SW480 (cell line): Measurements from ENCODE around the gene DNTT.

Experiments
- DNase-seq: peaks from one replicate; pipeline ENCODE4 v3.0.0-alpha.2; 2016; ENCODE audit warnings: low spot score

DNTT gene

DNA sequence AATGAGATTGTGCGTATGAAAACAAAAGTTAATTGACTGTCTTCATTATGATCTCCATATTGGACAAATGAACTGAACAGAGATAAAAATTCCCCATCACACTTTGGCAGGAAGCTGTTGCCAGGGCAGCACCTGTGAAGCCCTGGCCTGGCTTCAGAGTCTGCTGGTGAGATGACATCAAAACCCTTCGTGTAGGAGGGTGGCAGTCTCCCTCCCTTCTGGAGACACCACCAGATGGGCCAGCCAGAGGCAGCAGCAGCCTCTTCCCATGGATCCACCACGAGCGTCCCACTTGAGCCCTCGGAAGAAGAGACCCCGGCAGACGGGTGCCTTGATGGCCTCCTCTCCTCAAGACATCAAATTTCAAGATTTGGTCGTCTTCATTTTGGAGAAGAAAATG is at the start of gene DNTT:
Gene DNTT (plus strand): TSS at position 205 of the 400 bp plus-strand sequence. CDS start 64 bp downstream, at position 269.
- DNase-seq = no peak

DNA sequence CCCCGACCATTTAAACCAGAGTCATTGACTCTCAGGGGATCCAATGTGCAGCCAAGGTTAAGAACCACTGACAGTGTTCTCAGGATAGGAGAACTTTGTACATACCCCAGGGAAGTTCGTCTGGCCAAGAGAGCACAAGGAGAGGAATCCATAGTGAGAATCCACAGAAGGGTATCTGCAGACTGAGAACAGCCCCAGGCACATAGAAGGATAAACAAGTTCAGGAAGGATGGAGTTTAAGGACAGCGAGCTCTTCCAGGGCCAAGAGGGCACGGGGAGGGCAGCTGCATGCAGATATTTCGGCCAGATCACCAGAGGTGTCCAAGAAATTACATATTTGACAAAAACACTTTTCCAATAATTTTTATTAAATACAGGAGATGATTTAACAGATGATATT is 49.3 kb upstream of the DNTT start:
- DNase-seq = no peak

DNA sequence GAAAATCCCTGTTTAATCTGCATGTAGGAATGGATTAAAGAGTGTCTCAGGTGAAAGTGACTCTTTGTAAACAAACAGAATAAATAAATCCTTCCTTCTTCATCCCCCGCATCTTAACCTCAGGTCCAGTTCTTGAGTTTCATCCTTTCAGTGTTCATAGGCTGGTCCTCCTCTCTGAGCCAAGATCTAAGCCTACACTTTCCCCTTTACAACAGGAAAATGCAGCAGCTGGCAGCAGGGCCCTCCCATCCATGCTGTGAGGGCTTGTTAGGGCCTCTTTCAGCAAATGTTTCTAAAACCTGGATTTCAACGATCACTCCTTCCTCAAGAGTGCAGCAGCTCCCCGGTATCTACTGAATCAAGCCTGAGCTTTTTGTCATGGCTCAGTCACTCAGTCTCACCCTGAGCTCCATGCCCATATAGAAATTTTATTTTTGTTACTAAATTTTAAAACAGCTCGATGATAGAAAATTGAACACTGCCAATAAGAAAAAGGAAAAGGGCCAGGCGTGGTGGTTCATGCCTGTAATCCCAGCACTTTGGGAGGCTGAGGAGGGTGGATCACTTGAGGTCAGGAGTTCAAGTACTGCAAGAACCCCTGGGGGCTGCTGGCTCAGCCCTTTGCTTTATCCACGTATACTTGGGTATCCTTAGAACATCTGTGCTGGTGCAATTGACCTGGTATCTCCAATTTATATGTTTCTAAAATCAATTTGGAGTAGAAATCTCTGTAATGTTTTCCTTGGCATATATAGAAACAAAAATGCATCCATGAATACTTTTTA is 48.5 kb upstream of the DNTT start:
- DNase-seq = no peak

DNA sequence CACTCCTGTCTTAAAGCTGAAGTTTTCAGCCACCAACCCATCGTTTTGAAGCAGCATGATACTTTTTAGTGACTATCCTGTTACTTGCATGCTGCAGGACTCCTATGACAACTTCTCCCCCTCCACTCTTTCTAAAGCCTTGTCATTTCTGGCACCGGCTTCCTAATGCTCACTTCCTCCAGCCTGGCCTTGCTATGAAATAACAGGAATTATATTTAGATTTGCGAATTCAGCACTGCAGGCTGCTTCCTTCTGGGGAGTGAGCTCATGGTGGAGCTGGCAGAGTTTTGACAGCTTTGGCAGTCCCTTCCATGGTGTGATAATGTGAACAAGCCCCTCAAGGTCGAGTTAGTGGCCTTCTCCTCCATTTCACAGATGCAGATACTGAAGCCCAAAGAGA is 46.3 kb upstream of the DNTT start:
- DNase-seq = no peak

DNA sequence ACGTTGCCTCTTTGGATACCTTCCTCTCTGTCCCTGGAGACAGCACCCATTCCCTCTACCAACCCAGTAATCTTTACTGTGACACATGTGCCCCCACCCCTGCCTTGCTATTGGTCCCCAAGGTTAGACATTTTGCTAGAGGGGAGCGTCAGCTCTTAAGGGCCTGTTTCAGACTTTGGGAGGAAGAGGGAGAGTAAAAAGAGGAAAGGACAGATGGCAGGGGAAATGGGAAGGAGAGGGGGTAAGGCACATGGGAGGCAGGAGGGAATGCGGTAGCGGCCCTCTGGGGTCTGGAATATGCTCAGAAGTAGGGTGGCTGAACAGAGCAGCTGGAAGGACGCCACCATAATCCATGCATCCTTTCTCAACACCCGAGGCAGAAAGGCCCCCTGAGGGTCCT is 45.1 kb upstream of the DNTT start:
- DNase-seq = no peak

DNA sequence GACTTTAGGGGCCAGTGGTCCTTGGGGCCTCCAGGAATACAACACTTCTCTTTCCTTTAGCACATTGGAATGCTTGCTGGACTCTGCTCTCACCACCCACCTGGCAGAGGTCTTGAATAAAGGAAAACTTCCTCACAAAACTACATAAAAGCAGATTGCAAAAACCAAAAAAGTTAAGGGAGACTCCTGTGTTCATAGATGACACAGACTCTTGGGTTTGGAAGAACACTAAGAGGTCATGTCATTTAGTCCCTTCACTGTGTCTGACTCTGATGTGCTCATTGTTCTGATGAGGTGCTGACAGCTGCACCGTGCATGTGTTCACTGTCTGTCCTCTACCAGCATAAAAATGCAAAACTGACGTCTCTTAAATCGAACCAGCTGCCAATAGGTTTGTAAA is 44.2 kb upstream of the DNTT start:
- no peak for DNase-seq

DNA sequence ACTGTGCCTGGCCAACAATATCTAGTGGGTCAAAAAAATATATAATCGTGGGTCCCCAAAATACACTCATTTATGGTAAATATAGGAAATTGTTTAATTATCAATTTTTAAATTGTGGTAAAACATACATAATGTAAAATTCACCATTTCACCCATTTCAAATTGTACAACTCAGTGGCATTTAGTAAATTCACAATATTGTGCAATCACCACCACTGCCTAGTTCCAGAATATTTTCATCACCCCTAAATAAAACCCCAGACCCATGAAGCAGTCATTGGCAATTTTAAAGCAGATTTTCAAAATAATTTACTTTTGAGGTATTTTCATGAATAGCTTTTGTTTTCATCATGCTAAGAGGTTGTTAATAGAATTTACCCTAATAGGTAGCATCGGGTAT is 43.1 kb upstream of the DNTT start:
- DNase-seq = no peak

DNA sequence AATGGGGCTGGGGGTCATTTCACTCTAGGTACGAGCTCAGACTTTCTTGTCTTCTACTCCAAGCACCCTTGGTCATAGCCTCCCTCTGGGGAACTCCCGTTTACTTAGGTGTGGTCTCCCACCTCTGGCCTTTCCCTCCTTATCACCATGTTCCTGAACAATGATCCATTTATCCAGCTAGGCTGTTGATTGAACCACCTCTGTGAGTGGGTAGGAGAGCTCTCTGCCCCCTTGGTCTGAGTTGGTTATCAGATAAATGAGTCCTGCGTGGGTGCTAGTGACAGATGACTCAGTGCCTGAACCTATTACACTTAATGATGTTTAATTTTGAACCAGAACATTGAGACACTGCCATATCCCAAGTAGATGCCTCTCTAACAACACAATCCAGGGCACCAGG is 42.3 kb upstream of the DNTT start:
- DNase-seq = peak; percentile 28

DNA sequence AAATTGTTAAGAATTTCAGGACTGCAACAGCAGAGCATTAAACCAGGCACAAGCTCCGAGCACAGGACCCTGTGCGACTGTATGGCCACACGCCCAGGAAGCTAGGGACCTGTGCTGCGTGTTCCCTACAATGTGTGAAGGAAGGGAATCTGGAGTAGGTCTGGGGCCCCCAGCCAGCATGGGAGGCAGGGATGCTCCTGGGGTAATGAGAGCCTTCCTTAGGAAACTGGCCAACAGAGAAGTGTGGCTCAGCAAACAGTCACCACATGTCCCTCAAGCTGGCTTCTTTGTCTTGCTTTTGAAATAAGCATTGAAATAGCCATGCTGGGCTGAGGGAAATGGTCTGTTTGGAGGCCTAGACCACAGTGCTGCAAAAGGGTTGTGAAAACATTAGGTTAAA is 41.1 kb upstream of the DNTT start:
- no peak for DNase-seq

DNA sequence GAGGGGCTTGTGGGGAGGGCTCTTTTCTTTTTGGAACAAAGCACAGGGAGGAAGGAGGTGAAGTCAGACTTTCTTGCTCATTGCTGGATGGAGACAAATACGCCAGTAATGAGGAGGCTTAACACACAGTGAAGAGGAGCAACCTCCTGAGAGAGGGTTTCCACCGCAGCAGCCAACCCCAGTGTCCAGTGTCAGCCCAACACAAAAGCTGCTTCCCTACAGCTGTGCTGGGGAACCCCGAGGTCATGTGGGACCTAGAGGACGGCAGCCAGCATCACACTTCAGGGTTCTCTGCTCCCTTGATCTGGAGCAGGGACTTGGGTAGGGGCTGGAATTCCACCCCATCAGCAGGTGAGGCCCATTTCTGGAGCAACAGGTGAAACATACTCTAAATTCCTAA is 40.6 kb upstream of the DNTT start:
- DNase-seq = no peak

DNA sequence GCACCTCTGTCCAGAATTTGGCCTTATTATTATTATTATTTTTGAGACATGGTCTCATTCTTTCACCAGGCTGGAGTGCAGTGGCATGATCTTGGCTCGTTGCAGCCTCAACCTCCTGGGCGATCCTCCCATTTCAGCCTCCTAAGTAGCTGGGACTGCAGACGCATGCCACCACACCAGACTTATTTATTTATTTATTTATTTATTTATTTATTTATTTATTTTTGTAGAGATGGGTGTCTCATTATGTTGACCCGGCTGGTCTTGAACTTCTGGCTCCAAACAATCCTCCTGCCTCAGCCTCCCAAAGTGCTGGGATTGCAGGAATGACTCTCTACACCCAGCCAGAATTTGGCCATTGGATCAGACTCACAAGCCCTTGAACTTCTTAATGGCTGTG is 39.3 kb upstream of the DNTT start:
- no peak for DNase-seq

DNA sequence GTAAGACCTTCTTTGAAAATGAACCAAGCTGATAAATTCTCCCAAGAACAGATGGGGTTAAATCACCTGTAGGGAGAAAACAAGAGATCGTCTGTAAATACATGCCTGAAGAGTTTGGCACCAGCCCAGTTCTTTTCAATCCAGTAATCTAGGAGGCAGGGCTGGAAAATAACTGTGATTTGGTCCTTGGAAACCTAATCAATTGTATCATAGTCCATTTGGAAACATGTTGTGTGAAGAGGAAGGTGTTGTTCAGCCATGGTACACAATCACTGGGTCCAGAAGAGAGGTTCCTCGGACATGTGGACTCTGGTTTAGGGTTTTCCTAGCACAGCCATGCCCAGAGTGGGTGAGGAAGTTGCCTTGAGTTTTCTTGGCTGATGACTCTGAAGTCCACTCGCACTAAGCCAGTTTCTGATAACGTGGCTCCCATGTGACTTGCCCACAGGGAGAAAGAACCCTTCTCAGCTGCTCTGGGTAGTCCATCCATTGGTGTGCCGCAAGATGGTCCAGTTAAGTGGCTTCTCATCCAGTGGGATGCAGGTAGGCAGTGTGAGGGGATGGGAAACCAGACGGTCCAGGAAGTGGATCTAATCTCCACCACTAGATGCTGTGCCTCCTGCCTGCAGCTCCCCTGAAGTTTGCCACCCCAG is 38.0 kb upstream of the DNTT start:
- DNase-seq = no peak

DNA sequence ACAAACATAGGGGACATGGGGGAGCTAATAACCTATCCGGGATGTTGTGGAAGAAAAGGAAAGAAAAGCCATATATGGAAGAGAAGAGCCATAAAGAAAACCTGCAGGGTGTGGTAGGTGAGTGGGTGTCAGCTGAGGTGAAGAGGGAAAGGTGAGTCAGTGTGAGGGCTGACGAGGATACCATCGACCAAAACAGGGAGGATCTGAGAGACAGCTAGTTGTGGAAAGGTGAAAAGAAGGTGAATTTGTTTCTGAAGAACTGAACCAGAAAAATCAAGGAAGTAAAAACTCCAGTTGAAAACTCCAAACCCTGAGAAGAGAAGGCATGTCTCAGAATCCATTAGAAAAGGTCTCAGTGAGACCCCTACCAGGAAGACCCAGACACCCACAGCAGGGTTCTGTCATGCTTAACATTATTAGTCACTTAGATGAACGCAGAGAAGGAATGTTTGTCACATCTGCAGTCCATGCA is 37.0 kb upstream of the DNTT start:
- DNase-seq = peak; percentile 81

DNA sequence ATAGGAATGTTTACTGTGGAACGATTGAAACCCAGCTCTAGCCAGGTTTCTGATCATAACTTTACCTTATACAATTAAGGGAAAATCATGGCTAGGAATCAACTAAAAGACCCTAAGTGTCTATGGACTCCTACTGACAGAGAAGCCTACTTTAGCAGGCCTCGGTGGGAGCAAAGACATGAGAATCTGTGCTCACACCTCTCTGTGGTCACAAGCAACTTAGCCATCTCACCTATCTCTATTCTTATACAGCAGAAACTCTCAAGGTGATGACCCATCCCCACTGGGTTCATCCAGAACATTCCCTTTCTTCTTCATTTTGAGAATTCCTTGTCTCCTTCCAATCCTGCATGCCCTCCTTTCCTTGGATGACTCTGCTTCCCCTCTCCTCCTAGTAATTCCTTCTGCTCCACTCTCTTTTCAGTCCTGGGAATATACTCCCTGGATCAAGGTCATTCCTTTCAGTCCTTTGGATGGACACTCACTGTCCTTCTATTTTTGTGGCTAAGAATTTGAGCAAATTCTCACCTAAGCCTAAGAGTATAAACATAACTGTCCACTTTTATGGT is 35.8 kb upstream of the DNTT start:
- DNase-seq = no peak

DNA sequence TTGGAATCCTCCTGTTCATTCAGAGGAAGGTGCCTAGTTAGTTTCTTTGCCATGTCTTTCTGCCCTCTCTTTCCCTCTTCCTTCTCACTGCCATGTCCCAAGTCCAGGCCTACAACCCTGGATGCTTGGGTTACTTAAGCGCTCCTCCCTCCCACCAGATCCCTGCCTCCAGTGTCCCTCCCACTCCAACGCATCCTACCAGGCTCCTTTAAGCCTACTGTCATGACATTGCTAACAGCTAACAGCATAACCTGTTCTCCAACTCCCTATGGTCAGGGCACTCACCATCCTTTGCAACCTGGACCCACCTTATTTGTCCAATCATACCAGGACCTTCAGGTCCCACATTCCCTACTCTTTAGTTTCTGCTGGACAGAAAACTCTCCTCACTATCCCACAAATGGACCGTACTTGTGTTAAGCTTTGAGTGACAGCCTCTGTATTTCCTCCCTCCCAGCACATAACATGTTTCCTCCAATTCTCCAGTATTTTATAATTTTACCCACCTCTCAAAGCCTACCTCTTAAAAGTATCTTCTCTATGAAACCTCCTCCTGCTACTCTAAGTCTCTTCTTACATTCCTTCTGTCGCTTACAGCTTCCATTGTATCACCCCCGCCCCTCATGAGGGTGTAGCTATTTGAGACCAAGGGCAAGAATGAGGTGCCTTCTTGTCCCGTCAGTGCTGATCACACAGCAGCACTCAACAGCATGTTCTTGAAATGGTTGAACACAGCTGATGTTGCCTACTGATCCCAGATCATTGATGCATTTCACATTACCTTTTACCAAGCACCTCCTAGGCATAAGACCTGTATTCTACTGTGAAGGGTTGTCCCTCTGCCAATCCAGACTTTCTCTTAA is 34.6 kb upstream of the DNTT start:
- no peak for DNase-seq

DNA sequence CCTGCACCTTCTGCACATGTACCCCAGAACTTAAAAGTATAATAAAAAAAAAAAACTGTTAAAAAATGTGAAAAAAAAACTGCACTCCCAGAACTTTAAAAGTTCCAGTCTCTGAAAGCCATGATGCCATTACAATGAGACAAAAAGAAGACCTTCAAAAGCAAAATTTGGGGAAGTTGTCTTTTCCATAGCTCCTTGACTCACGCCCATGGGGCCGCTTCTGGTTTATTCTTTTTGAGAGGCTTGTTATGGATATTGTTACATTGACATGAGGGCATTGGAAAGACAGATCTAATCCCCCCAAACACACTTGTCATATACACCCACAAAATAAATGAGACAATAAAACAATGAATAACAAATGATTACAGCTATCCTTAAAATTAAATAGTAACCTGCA is 33.7 kb upstream of the DNTT start:
- DNase-seq = no peak

DNA sequence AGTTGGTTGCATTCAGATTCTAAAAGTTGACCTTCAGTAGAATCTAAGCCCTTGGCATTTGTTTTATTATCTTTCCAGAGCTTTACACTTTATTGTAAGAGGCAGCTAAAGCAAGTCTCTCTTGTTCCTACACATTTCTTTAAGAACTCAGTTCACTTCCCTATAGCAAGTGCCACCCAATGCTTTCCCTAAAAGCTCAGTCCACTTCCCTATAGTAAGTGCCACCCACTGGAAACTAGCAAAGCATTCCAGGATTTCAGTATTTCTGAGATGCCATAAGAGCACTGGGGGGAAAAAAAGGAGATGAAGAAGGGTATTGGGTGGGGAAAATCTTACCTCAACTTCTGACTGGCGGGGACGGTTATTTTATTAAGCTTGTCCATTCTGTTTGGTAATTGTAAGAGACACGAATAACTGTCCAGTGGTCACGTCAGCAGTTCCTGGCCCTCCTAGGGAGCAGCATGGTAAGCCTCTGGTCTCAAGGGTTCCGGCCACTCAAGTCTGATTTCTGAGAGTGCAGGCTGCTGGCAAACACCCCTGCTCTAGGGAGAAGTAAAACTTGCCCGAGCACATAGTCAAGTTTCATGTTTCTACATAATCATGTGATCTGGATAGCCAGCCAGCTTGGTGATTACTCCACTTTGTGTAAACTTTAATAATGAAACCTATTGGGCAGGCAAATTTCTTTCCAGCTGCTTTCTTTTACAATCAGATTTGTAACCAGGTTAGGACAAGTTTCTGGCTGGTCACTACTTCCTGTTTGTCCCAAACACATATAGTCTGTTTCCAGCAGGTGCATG is 33.0 kb upstream of the DNTT start, which contains the start of gene BLNK:
Gene BLNK (minus strand): TSS at position 554 of the 800 bp plus-strand sequence. CDS start 171 bp downstream, at position 383.
- no peak for DNase-seq

DNA sequence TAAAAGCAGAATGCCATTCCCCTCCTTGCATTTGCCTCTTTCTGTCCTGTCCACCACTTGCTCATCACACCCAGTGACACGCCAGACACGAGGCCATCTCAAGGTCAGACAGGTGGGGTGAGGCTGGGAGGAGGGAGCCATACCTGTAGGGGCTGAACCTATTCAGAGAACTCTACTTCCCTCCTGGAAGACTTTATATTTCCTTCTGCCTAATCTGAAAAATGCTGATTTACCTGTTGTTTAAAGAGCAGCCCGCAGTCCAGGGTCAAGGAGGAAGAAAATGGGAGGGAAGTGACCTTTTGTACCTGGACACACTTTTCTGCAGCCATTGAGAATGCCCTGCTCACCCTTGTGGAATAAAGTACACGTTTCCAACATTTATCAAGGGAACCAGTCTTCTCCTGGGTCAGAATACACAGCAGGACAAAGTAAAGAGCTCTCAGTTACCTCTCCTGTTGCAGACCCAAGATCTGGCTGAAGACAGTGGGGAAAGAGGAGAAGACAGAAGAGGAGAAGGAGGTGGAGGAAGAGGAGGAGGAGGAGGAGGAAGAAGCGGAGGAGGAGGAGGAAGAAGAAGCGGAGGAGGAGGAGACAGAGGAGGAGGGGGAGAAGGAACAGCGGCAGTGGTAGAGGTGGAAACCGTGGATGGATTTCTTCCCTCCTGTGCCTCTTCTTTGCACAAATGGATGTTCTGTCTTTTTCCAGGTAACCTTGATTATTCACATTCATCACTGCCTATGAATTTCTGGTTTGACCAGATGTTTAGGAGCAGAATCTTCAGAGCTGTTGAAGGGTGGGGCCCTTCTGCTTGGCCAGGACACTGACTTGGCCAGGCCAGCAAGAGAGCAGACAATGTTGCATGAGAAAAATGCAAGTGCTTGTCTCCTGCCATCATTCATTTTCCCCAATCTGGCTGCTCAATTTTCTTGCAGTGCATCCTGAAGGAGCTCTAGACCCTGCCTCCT is 31.6 kb upstream of the DNTT start:
- no peak for DNase-seq

DNA sequence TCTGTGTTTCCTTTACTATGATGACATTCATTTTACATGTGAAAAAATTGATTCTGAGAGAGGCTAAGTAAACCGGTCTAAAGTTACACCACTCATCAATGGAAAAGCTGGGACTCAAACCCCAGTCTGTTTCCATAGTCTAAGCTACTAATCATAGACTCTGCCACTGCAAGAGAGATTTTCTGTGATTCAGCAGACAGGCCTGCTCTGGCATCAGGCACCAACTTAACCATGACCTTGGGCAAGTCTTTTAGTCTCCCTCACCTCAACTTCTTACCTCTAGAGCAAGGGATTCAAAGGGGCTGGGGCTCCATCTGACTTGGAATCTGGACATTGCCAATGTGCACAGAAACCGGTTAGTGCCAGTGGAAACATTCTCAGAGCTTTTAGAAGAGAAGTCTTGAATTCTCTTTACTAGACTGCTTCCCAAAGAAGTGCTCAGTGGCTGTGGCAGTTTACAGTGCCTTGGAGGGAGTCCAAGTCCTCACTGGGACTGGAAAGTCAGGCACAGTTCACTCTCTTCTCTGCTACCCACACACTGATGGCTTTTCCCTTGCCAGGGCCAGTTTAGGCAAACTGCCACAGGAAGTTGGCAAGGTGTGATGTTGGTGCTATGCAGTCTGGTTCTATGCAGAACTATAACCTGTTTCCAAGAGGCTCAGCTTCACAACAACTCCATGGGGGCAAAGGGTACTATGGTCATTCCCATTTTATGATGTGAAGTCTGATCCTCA is 28.4 kb upstream of the DNTT start:
- no peak for DNase-seq

DNA sequence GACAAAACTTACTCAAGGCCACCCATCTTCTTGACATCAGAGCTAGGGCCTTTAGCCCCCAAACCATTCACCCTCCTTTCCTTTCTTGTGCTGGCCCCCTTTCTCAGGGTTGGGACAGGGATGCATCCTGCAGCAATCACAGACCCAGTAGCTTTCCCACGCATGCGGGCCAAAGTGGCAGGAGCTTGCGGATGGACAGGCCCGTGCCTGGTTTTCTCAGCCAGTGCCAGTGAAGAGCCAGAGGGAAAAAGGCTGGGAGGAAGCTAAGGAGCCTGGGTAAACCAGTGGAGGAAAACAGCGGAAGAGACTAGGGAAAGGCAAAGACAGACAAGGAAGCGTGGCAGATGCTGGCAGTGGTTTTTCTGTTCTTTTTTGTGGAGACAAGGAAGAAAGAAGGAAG is 27.8 kb upstream of the DNTT start:
- no peak for DNase-seq
